SK-N-SH (cell line): ENCODE data around the gene PER3. TPM values are rescaled to one million over a fixed set of nuclear protein-coding genes. Genes with fewer than 3 reads are reported as not detected.

ENCODE experiments used
- CTCF ChIA-PET: fragments of 300-600, 350-600 bp; formaldehyde crosslinking; extraction: SDS; loops from one replicate; lab custom pipeline; 2021; lab: Yijun Ruan, JAX
- POLR2A ChIA-PET: fragments of 350-600 bp; sonication (Branson Sonifier 250); formaldehyde crosslinking; extraction: SDS; loops from one replicate; lab custom pipeline; 2020; ENCODE audit warnings: antibody characterized with exemption, inconsistent platforms; lab: Yijun Ruan, JAX
- DNase-seq: peaks from one replicate; pipeline ENCODE4 v3.0.0; 2012
- H2AFZ ChIP-seq: fragments of 200-600 bp; sonication (generic); 2 replicates; pipeline ENCODE4 v1.8.1; 2016; ENCODE audit warnings: antibody characterized with exemption, mild to moderate bottlenecking, low read depth
- H3F3A ChIP-seq: fragments of 200-600 bp; sonication (generic); replicated peaks from 2 replicates; pipeline ENCODE3; 2016; ENCODE audit warnings: antibody characterized with exemption, mild to moderate bottlenecking; ENCODE audit not compliant: insufficient read depth
- H3K27ac ChIP-seq, 2 experiments: fragments of 200-500 bp in 1 of 2; fragments of 200-600 bp in 1 of 2; sonication (Bioruptor generic) in 1 of 2; sonication (generic), shearing (Covaris generic) in 1 of 2; 2 replicates each; pipeline versions ENCODE4 v1.5.1 to v1.6.1; 2014 to 2016; ENCODE audit warnings: low read depth in 2 of 2, inconsistent platforms in 1 of 2, low read length in 1 of 2, mild to moderate bottlenecking in 1 of 2, mixed read lengths in 1 of 2
- H3K27me3 ChIP-seq: fragments of 200-600 bp; sonication (generic), shearing (Covaris generic); 2 replicates; pipeline ENCODE4 v1.6.1; 2016; ENCODE audit warnings: mixed run types; ENCODE audit not compliant: insufficient read depth
- H3K36me3 ChIP-seq, 2 experiments: fragments of 200-500 bp in 1 of 2; fragments of 200-600 bp in 1 of 2; sonication (Bioruptor generic) in 1 of 2; sonication (generic) in 1 of 2; replicated peaks in 1 of 2; 2 replicates each; pipeline versions ENCODE3 to v1.5.1; 2014 to 2016; ENCODE audit warnings: low read length in 1 of 2, mild to moderate bottlenecking in 1 of 2; ENCODE audit not compliant: insufficient read depth in 2 of 2, control insufficient read depth in 1 of 2
- H3K4me1 ChIP-seq, 2 experiments: fragments of 200-500 bp in 1 of 2; fragments of 200-600 bp in 1 of 2; sonication (Bioruptor generic) in 1 of 2; sonication (generic), shearing (Covaris generic) in 1 of 2; 2 replicates each; pipeline versions ENCODE4 v1.5.1 to v1.6.1; 2014 to 2016; ENCODE audit warnings: low read depth in 1 of 2, low read length in 1 of 2, mixed run types in 1 of 2; ENCODE audit not compliant: insufficient read depth in 2 of 2, control insufficient read depth in 1 of 2
- H3K4me2 ChIP-seq: fragments of 200-600 bp; sonication (generic), shearing (Covaris generic); 2 replicates; pipeline ENCODE4 v1.6.1; 2017; ENCODE audit warnings: mixed run types
- H3K4me3 ChIP-seq, 2 experiments: fragments of 200-500 bp in 1 of 2; fragments of 200-600 bp in 1 of 2; sonication (Bioruptor generic) in 1 of 2; sonication (generic), shearing (Covaris generic) in 1 of 2; 2 replicates each; pipeline versions ENCODE4 v1.5.1 to v1.8.1; 2014 to 2016; ENCODE audit warnings: low read depth in 2 of 2, inconsistent platforms in 1 of 2, low read length in 1 of 2, mild to moderate bottlenecking in 1 of 2, mixed read lengths in 1 of 2, moderate library complexity in 1 of 2
- H3K79me2 ChIP-seq: fragments of 200-600 bp; sonication (generic); 2 replicates; pipeline ENCODE4 v1.8.1; 2017; ENCODE audit warnings: mild to moderate bottlenecking; ENCODE audit not compliant: insufficient read depth
- H3K9ac ChIP-seq: fragments of 200-600 bp; sonication (generic); 2 replicates; pipeline ENCODE4 v1.6.1; 2017; ENCODE audit warnings: mixed run types
- H3K9me2 ChIP-seq: fragments of 200-600 bp; sonication (generic); 2 replicates; pipeline ENCODE4 v1.6.1; 2017; ENCODE audit warnings: mixed run types
- H3K9me3 ChIP-seq: fragments of 200-600 bp; sonication (generic); 2 replicates; pipeline ENCODE4 v1.6.1; 2017; ENCODE audit warnings: mixed run types, mild to moderate bottlenecking, moderate library complexity
- H4K20me1 ChIP-seq: fragments of 200-600 bp; sonication (generic); 2 replicates; pipeline ENCODE4 v1.6.1; 2017; ENCODE audit warnings: mild to moderate bottlenecking, mixed run types; ENCODE audit not compliant: insufficient read depth
- EP300 ChIP-seq, 2 experiments: IDR thresholded peaks; 2 replicates each; pipeline versions ENCODE4 v1.4.0 to v1.6.1; 2012; ENCODE audit warnings: borderline replicate concordance in 1 of 2, low read depth in 1 of 2, low read length in 1 of 2
- FOSL2 ChIP-seq: IDR thresholded peaks from 2 replicates; pipeline ENCODE4 v1.4.0; 2012; ENCODE audit warnings: low read depth, mild to moderate bottlenecking, moderate library complexity, borderline replicate concordance
- JUND ChIP-seq: IDR thresholded peaks from 2 replicates; pipeline ENCODE4 v1.4.0; 2012
- MEF2A ChIP-seq: IDR thresholded peaks from 2 replicates; pipeline ENCODE4 v1.4.0; 2012; ENCODE audit warnings: low read depth, borderline replicate concordance
- MXI1 ChIP-seq: IDR thresholded peaks from 2 replicates; pipeline ENCODE4 v1.6.1; 2012; ENCODE audit warnings: mild to moderate bottlenecking, low read depth, low read length, improper control_type of control experiment
- NFIC ChIP-seq: IDR thresholded peaks from 2 replicates; pipeline ENCODE4 v1.4.0; 2012; ENCODE audit warnings: borderline replicate concordance
- NRF1 ChIP-seq: IDR thresholded peaks from 2 replicates; pipeline ENCODE4 v1.6.1; 2012; ENCODE audit warnings: low read depth, mild to moderate bottlenecking, low read length
- PBX3 ChIP-seq: IDR thresholded peaks from 2 replicates; pipeline ENCODE4; 2012
- RFX5 ChIP-seq: IDR thresholded peaks from 2 replicates; pipeline ENCODE4 v1.6.1; 2012; ENCODE audit warnings: mild to moderate bottlenecking, improper control_type of control experiment, low read length
- RXRA ChIP-seq: IDR thresholded peaks from 2 replicates; pipeline ENCODE4 v1.4.0; 2012; ENCODE audit warnings: low read depth, mild to moderate bottlenecking, borderline replicate concordance
- TCF12 ChIP-seq: IDR thresholded peaks from 2 replicates; pipeline ENCODE4 v1.4.0; 2012
- TEAD4 ChIP-seq: IDR thresholded peaks from 2 replicates; pipeline ENCODE4 v1.4.0; 2012; ENCODE audit warnings: mild to moderate bottlenecking, borderline replicate concordance; ENCODE audit not compliant: insufficient read depth
- WGBS: methylation state at CpG from one replicate; pipeline ENCODE4 v1.1.6; 2017; ENCODE audit warnings: low lambda C conversion rate; 5-methylcytosine and 5-hydroxymethylcytosine counted together
- polyA plus RNA-seq, 3 experiments: library from polyadenylated mRNA; depleted of rRNA; stranded (reverse); fragments of >200 nt; gene quantifications; 2 replicates each; pipeline ENCODE4 v1.2.3, GENCODE V29; 2012

The PER3 gene
- polyA plus RNA-seq, 1 of the 3 experiments (the other 2 are of a cell fraction) = 6.0 TPM

DNA sequence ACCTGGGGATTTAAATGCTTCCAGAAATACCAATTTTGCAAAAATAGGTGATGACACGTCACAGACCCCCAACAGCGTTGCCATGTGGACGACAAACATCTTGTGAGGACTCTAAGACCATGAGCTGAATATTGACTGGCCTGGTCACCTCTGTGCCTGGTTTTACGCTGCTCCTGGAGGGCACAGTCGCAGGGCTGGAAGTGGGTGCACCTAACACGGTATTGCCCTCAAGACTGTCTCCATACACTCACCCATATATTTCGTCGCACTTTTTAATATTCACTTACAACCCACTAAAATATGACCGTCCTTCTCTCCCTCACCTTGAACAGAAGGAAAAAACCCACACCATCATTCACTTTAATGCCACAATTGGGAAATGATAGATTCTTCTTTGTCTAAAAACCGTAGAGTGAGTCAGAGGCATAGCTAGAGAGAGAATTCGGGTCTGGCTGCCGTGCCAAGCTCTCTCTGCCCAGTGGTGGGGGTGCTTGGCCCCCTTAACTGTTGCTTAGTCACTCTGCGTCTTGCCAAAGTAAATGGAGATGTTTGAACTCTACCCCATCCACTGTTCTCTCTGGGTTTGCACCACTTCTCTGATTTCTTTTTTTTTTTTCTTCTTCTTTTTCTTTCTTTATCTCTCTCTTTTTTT is 109.6 kb downstream of the PER3 start:
- TF ChIP-seq PBX3 = peak; percentile 75
- TF ChIP-seq EP300 (IDR thresholded peaks at IDR 0.05; ENCODE audit: borderline replicate concordance in 1 of 2, low read depth in 1 of 2, low read length in 1 of 2) = peak in 1 of 2 experiments; percentile 55; a peak in 1 of 4 replicates
- TF ChIP-seq TEAD4 = no peak
- peak; percentile 82 for TF ChIP-seq JUND
- TF ChIP-seq MEF2A = 0 out of 2 replicates have a peak, but pooled peaks have one; percentile 20
- TF ChIP-seq FOSL2 = peak; percentile 83
- peak; percentile 56; the same call in 1 of the 2 replicates for TF ChIP-seq TCF12
- TF ChIP-seq RXRA = 0 out of 2 replicates have a peak, but pooled peaks have one; percentile 24
- TF ChIP-seq NFIC = peak; percentile 95
- no peak for TF ChIP-seq RFX5
- no peak for TF ChIP-seq MXI1
- no peak for TF ChIP-seq NRF1
- Histone ChIP-seq H3K36me3 (no peaks in the 10 kb centered on the region), H3K4me3 (no peak overlapping the region), H4K20me1 (no peaks in the 10 kb centered on the region), H3K9me3 (no peaks in the 10 kb centered on the region), H3K4me1 (peaks cover 0 to 4% of the 10 kb centered on the region in 2 experiments; a peak in 1 of 4 replicates), H3F3A (peaks cover 9% of the 10 kb centered on the region), H3K79me2 (no peaks in the 10 kb centered on the region), H3K4me2 (0 out of 2 replicates have a peak overlapping the region, but pooled peaks have one; percentile 28), H3K27me3 (no peaks in the 10 kb centered on the region), H3K9me2 (no peaks in the 10 kb centered on the region), H3K27ac (peak overlapping the region in 1 of 2 experiments; percentile 54; a peak in 2 of 4 replicates), H2AFZ (no peak overlapping the region), H3K9ac (no peak overlapping the region)
- ChIA-PET POLR2A (interaction anchor here (0.5 kb wide), 1 partner anchor 187 kb away, joined by 4 read pairs; no protein-coding TSS in a partner anchor), CTCF (no interaction called here)
- DNase-seq = no peak
- WGBS = 68% methylated on average over 13 of the region's 13 CpGs

Other genes with a start within 250 kb of the PER3 start
- 96.4 and 114 TPM in 2 replicates for gene VAMP3, start 13.0 kb upstream of the PER3 start, polyA plus RNA-seq (2012; rRNA removed)
- gene UTS2, start 68.8 kb downstream of the PER3 start, polyA plus RNA-seq (2012; rRNA removed) = 0.13 TPM in 1 of 2 replicates, not detected in the other
- 2.9 and 5.1 TPM in 2 replicates for gene TNFRSF9, start 156.5 kb downstream of the PER3 start, polyA plus RNA-seq (2012; rRNA removed)
- gene PARK7, start 177.4 kb downstream of the PER3 start, polyA plus RNA-seq (2012; rRNA removed) = 415 and 421 TPM in 2 replicates
- gene ERRFI1, start 242.0 kb downstream of the PER3 start, polyA plus RNA-seq (2012; rRNA removed) = 65.6 and 66.9 TPM in 2 replicates